HG03159 (cell line): Measurements from ENCODE around the gene LSMEM2.
"Not testable (repeated sequence)": the region's sequence is repeated elsewhere in the genome, so short reads cannot be mapped to it uniquely, and the experiment has no call there.

Experiments used
- ATAC-seq: cut with Tn5 transposase; IDR thresholded peaks from one replicate; pipeline ENCODE4 v1.9.1; 2021; ENCODE audit warnings: mild to moderate bottlenecking, moderate library complexity; ENCODE audit not compliant: unreplicated experiment

LSMEM2 gene

DNA sequence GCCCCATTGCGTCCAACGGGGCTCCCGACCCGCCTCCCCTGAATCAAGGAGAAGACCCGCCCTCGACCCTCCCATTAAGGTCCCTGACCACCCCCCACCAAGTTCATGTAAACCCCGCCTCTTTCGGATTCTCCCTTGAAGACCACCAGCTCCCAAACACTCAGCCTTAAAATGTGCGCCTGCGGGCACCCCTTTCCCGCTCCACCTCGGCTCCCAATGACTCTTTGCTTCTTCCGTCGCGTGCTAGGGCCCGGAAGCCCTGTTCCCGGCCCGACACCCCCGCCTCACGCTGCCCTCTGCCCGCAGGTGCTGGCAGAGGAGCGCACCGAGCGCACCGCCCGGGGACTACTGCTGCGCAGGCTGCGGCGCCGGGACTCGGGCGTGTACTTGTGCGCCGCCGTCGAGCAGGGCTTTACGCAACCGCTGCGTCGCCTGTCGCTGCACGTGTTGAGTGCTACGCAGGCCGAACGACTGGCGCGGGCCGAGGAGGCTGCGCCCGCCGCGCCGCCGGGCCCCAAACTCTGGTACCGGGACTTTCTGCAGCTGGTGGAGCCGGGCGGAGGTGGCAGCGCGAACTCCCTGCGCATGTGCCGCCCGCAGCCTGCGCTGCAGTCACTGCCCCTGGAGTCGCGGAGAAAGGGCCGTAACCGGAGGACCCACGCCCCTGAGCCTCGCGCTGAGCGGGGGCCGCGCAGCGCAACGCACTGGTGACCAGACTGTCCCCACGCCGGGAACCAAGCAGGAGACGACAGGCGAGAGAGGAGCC is 2.7 kb upstream of the LSMEM2 start:
- ATAC-seq: no peak

DNA sequence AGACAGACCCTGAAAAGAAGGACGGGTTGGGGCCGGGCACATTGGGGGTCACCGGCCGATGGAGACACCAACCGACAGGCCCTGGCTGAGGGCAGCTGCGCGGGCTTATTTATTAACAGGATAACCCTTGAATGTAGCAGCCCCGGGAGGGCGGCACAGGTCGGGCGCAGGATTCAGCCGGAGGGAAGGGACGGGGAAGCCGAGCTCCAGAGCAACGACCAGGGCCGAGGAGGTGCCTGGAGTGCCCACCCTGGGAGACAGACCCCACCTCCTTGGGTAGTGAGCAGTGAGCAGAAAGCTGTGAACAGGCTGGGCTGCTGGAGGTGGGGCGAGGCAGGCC is 2.2 kb upstream of the LSMEM2 start:
- ATAC-seq: no peak

DNA sequence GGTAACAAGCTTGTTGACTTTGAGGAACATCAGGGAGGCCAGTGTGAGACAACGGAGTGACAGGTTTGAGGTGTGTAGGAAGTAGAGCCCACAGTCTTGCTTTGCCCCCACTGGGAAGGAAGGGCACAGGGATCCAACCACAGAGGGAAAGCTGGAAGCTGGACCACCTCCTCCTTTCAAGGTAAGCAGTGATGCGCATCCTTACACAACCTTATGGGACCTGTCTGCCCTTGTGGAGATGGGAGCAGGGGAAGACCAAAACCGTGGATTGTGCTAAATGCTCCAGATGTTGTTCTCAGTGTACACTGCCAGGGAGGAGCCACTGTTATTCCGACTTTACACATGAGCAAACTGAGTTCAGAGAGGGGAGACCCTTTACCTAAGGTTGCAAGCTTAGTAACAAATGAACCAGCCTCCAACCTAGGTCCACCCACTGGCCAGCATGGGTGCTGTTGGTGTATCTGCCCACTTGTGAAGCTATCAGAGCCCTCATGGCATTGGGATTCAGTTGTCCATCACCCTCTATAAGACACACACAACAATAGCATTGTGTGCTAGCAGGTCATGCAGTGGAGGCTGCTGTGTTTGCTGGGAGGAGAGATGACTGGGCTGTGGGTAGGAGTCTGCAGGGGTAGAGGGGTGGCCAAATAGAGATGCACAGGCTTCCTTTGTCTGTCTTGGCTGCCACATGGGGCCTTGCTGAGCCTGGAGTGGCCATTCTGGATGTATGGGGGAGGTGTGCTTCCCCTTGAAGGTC is 586 bp upstream of the LSMEM2 start:
- ATAC-seq: no peak

DNA sequence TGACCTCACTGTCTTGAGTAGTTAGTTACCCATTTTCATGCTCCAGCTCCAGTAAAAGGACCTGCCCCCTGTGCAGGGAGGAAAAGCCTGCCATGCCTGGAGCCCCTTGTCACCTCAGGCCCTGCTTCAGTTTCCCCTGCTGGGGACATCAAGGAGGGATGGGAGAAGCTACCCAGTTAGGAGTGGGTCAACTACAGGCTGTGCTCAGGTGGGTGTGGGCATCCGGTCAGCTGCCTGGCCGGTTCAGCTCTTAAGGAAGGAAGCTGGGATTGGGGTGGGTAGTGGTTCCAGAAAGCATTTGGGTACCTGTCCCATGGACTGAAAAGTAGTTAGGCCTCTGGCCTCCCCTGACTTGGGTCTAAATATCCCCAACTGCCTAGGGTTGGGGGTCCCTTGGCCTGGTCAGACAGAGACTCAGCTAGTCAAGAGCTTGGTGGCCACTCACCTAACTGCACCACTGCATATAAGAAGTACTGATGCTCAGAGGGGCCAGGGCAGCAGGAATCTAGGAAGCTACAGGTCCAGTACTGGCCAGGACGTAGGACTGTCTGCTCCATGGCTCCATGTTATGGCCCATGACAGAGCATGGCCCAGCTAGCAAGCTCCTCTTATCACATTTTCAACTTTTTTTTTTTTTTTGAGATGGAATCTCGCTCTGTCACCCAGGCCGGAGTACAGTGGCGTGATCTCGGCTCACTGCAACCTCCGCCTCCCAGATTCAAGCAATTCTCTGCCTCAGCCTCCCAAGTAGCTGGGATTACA is 549 bp downstream of the LSMEM2 start:
- no peak for ATAC-seq

DNA sequence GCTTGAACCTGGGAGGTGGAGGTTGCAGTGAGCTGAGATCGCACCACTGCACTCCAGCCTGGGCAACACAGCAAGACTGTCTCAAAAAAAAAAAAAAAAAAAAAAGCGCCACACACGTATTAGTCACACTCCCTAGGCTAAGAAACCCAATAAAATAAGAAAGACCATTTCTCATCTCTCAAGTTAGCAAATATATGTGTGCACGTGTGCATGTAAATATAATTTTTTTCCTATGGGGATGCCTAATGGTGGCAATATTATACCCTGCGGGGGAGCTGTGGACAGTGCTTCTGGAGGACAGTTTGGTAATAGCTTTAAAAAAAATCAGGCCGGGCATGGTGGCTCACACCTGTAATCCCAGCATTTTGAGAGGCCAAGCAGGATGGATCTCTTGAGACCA is 5.2 kb downstream of the LSMEM2 start:
- not testable (repeated sequence) for ATAC-seq

DNA sequence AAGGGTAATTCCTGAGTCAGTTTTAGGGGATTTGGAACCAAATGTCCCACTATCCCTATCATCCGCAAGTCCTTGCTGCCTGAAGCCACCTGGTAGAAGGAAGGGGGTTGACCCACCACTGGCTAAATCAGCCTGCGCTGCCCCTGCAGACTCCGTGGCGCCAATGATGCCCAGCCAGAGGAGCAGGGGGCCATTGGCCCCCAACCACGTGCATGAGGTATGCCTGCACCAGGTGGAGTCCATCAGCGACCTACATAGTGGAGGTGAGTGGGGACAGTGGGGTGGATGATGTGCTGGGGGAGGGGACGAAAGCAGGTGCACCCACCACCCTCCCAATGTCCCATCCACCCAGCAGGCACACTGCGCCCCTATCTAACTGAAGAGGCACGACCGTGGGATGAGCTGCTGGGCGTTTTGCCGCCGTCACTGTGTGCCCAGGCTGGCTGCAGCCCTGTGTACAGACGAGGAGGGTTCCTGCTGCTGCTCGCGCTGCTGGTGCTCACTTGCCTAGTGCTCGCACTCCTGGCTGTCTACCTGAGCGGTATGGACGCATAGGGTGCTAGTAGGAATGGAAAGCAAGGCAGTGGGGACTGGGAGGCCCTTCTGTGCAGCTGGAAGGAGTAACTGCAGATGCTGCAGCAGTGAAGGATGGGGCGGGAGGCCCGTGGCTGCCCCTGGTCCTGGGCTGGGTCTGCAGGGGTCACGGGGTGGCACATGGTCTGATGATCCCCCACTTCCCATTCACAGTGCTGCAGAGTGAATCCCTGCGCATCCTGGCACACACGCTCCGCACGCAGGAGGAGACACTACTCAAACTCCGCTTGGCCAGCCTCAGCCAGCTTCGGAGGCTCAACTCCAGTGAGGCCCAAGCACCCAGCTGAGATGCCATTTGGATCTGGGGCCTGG is 7.7 kb downstream of the LSMEM2 start:
- ATAC-seq: no peak

DNA sequence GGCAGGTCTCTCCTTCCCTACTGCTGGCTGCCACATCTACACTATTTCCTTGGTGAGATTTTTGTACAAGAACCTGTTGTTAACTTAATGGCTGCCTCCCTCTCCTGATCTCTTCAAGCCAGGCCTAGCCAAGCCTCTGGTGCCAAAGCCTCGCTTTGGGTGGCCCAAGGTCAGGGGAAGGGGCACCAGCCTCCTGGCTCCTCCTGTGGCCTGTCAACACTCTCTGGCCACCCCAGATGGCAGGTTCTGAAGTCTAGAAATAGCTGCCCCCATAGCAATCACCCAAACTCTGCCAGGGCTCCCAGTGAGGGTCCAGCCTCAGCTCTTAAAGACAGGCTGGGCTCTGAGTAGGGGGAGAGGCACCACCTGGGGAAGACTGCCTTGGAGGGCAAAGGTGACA is 8.4 kb downstream of the LSMEM2 start:
- no peak for ATAC-seq

DNA sequence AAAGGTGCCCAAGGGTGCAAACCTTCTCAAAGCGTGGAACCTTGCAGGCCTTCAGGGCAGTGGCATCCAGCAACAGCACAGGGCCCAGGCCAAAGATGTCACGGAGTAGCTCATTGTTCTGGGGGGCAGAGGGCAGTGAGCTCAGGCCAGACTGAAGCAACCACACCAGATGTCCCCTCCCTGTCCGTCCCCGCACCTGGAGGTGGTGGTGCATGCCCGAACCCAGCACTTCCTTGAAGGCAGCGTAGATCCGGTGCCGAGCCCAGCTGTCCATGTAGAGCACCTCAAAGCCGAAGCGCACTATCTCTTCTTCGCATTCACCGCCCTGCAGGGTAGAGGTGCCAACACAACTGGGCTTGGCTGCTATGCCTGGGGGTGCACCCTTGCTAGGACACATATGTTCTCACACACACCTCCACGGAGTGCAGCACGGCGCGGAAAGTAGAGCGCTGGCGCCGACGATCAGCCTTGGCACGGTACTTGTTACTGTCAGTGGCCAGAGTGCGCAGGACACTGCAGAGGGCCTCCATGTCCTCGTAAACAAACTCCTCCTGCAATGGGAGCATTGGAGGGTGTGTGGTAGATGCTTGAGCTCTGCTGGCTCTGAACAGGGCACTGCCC is 9.6 kb downstream of the LSMEM2 start:
- ATAC-seq: no peak

DNA sequence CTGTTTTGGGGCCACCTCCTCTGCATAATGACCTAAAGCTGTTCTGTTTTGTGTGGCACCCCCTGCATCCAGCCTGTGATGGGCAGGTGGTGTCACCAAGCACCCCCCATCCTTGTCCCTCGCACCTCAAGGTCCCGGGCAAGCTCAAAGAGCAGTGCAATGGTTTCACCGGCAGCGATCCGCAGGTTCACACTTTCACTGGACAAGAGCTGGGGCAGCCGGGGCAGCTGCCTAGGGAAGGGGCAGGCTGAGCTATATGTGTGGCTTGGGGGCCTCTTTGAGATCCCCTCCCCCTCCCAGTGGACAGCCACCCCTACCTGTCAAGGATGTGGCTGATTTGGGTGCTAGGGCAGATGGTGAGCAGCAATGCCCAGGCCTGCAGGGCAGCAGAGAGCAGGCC is 10.2 kb downstream of the LSMEM2 start:
- ATAC-seq: no peak

DNA sequence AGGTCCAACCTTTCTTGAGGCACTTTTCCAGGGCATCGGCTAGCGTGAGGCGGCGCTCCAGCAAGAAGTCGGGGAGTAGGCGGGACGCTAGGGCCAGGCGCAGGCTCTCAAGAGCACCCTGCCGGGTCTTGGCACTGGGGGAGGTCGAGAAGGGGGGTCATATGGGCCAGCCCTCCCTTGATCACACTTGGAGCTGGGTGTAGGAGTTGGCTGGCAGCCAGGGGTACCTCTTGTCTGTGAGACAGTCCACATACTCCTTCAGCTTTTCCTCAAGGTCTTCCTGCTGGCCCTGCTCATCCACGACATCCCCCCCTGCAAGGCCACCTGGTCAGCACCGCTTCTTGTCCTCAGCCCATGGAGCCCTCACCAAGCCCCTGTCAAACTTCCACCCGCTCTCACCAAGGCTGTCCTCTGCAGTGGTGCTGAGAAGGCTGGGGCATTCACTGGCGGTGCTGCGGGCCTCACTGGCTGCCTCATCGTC is 11.3 kb downstream of the LSMEM2 start:
- no peak for ATAC-seq

DNA sequence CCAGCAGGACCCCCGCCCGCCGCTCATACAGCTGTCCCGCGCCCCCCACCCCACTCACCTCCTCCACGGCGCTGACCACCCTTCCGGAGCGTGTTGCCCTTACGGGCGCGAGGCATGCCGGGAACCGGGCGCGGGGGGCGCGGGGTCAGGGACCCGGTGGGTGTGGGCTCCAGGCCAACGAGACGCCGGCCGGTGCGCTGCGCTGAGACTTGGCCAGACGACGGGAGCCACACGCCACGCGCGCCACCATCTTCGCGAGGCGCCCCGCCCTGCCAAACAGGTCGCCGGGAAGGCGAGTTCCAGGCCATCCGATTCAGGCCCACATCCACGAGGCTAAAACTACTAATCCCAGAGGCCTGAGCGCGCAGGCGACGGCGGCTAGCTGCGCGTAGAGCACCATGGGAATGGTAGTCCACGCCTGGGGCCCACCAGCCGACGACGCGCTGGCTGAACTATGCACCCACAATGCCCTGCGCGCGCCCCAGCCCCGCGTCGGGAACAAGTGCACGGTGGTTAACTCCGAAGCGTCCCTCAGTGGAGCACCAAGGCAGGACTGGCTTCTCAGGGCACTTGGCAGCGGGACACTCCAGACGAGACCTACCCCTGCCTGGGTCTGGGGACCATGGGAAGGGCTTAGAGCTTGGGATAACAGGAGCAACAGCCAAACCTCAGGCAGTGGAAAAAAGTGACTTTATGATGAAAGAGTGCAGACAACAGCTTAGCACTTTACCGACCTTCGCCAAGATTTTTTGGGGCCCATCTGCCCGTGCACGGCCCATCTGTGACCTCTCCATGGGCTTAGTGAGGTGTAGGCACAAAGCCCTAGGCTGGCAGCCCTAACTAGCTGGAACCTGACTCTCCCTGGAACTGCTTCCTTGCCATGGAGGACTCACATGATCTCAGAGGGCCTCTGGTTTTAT is 13.5 kb downstream of the LSMEM2 start, which contains the start of gene IFRD2:
IFRD2 (minus strand) TSS at position 271 of the 920 bp plus-strand sequence; CDS start at position 116, 155 bp downstream.
- ATAC-seq: peak; percentile 94

DNA sequence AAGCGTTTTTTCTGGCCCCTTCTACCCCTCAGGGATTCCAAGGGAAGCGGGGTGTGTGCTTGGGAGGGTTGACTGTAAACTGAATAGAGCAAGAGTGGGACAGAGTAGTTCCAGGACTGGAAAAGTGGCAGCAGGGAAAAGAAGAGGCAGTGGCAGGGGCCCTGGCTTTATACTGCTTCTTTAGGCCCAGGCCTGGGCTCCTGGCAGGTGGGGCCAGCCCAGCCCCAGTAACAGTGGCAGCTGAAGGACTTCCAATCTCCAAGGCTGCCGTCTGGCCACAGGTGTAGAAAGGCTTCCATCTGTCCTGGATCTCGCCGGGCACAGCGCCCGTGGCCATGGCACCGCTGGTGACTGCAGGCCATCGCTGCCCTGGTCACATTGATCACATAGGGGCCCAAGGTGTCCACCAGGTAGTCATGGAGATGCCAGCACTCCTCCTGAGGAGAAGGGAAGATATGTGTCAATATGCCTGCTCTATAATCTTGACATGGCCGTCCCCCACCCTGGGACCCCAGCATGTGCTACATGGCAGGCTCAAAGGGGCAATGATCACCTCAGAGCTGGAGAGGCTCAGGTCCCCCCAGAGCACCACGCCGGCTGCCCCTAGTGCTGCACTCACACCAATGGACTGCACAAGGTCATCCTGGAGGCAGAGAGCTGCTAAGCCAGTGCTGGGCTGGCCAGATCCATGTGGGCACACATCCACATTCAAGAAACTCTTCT is 14.4 kb downstream of the LSMEM2 start:
- no peak for ATAC-seq

DNA sequence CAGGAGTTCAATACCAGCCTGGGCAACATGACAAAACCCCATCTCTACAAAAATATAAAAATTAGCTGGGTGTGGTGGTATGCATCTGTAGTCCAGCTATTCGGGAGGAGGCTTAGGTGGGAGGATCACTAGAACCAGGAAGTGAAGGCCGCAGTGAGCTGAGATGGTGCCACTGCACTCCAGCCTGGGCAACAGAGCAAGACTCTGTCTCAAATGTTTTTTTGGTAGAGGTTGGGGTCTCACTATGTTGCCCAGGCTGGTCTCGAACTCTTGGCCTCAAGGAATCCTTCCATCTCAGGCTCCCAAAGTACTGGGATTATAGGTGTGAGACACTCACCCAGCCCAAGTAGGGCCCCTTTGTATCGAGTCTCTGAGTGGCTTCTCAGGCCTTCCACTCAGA is 15.2 kb downstream of the LSMEM2 start:
- ATAC-seq: no peak

DNA sequence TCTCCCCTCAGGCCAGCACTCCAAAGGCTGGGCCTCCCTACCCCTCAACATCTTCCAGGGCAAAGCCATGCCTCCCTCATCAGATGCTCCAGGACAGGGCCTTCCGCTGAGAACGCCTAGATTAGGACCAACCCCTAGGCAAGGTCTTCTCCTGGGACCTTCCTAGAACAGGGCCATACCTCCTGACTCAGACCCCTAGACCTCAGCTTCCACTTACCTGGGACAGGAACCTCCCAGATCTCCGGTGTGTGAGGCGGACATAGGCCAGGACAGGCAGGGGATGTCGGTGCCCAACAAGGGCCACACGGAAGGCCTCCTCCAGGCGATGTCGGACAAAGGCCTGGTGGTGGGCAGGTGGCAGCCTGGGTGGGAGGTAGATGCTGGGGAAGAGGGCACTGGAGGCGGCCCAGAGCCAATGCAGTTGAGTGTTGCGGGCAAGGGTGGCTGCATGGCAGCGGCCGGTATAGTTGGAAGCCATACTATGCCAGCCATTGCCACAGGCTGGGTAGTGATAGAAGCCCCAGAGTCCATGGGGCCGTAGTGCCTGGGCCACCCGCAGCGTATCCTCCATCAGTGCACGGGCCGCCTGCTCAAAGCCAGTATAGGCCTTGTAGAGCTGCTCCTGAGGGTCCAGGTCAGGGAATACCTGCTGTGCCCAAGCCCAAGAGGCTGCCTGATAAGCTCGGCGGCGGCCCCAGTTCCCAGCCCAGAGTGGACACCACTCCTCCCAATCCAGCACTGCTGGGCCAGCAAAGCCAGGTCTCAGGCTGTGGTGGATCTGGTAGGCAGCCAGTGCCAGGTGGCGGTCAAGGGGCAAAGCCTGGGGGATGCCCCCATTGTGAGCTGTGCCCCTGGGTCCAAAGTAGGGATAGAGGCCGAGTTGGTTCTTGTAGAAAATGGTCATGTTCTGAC is 15.9 kb downstream of the LSMEM2 start:
- no peak for ATAC-seq

DNA sequence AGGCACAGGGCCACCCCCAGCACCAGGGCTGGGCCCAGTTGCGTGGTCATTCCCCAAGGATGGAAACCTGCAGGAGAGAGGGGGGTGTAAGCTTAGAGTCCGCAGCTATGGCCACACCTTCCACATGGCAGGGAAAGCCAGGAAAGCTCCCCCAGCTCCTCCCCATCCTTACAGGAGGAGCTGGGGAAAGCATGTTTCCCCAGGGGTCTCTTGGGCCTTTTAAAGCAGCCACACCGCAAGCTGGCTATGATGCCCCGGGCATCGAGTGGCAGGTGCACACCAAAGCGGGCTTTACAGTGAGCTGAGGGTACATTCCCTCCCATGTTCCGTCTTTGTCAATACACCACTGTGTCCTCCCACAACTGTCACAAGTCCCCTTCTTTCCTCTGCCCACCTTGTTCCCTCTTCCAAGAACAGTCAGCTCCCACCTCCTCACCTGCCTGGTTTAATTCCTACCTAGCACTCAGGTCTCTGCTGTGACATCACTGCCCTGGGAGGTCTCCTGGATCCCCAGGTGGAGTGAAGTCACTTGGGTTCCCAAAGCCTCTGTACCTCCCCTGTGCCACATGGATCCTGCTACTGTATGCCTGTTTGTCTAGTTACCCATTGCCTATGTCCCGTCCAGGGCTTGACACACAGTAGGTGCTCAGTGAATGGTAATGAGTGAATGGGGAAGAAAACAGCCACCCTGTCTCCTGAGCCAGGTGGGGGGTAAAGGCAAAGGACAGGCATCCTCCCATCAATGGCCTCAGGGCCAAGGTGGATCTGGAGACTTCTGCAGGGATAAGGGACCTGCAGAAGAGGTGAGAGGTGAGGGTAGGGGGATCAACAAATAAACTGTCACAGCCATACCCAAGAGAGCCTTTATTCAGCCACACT is 16.9 kb downstream of the LSMEM2 start:
- ATAC-seq: no peak

DNA sequence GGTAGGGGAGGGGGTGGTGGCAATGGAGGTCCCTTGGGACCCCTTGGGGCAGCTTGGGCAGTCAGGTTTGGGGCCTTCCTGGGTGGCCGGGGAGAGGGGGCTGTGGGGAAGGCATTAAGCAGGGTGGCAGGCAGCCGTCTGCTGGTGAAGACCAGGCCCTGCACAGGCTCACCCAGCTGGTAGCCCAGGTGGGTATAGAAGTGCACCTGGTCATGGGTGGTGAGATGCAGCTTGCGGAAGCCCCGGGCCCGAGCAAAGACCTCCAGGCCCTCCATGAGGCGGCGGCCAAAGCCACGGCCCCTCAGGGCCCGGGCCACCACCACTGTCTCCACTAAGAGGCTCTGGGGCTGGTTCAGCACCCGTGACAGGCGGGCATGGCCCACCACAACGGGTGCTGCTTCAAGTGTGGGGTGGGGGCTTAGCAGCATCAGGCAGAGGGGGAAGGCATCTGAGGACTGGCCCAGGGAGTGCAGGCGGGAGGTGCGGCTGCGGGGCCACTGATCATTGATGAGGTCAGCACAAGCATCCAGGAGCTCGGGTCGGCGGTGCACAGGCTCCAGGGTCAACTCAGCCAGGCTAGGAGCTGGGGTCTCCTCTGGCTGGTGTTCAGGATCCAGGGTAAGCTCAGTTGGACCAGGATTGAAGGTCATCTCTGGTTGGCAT is 18.0 kb downstream of the LSMEM2 start:
- ATAC-seq: no peak
